Hematopoietic multipotent progenitor cell treated with erythropoietin and hydrocortisone succinate and interleukin-3 and kit ligand, for 8 days (in vitro differentiated cells): ENCODE data around the gene TRIM46.
"Not testable (repeated sequence)": the region's sequence is repeated elsewhere in the genome, so short reads cannot be mapped to it uniquely, and the experiment has no call there.

Experiments
- DNase-seq: peaks from one replicate; pipeline ENCODE4 v3.0.0-alpha.2; 2015

Gene TRIM46

GRCh38 chr1:155208541-155209311 lies 35.1 kb downstream of the TRIM46 start, which contains the start of gene MTX1:
Gene MTX1 (plus strand): TSS chr1:155208695. CDS start chr1:155208805, 110 bp downstream.
- peak; percentile 84 for DNase-seq

- DNase-seq = no peak
Measured at GRCh38 chr1:155209312-155209721, 35.7 kb downstream of the TRIM46 start.

- no peak for DNase-seq
Measured at GRCh38 chr1:155210314-155211104, 36.9 kb downstream of the TRIM46 start.

- DNase-seq = not testable (repeated sequence)
Measured at GRCh38 chr1:155211381-155212050, 37.9 kb downstream of the TRIM46 start.

GRCh38 chr1:155212051-155212440 lies 38.4 kb downstream of the TRIM46 start:
- DNase-seq = not testable (repeated sequence)

GRCh38 chr1:155214702-155215101 lies 41.1 kb downstream of the TRIM46 start:
- not testable (repeated sequence) for DNase-seq

GRCh38 chr1:155218854-155219591 lies 45.4 kb downstream of the TRIM46 start:
- DNase-seq = peak; percentile 75

GRCh38 chr1:155219592-155220031 lies 46.0 kb downstream of the TRIM46 start:
- peak; percentile 52 for DNase-seq

- not testable (repeated sequence) for DNase-seq
Measured at GRCh38 chr1:155220211-155220965, 46.7 kb downstream of the TRIM46 start.

GRCh38 chr1:155223047-155223446 lies 49.4 kb downstream of the TRIM46 start:
- DNase-seq = no peak

- not testable (repeated sequence) for DNase-seq
Measured at GRCh38 chr1:155225404-155225759, 51.7 kb downstream of the TRIM46 start.

- DNase-seq = peak; percentile 89
Measured at GRCh38 chr1:155226188-155226909, 52.7 kb downstream of the TRIM46 start.

- DNase-seq = peak; percentile 82
Measured at GRCh38 chr1:155226910-155227260, 53.2 kb downstream of the TRIM46 start.

- peak; percentile 100 for DNase-seq
Measured at GRCh38 chr1:155227261-155228095, 53.8 kb downstream of the TRIM46 start.

GRCh38 chr1:155228096-155228427 lies 54.4 kb downstream of the TRIM46 start:
- no peak for DNase-seq

- not testable (repeated sequence) for DNase-seq
Measured at GRCh38 chr1:155231302-155231701, 57.7 kb downstream of the TRIM46 start.

GRCh38 chr1:155232001-155232978 lies 58.6 kb downstream of the TRIM46 start:
- not testable (repeated sequence) for DNase-seq

- not testable (repeated sequence) for DNase-seq
Measured at GRCh38 chr1:155233502-155233901, 59.9 kb downstream of the TRIM46 start.
